NCI-H187 treated with DMSO at 0.1 percent for 48 hours (cell line): ENCODE data around the gene ANKRD52.
A peak's percentile ranks its signal among the peaks of the same experiment; 100 is the strongest.
"Not testable (repeated sequence)": the region's sequence is repeated elsewhere in the genome, so short reads cannot be mapped to it uniquely, and the experiment has no call there.

Experiments used
- DNase-seq: peaks from one replicate; lab custom pipeline; 2025; lab: John Stamatoyannopoulos, UW

Gene ANKRD52

DNA sequence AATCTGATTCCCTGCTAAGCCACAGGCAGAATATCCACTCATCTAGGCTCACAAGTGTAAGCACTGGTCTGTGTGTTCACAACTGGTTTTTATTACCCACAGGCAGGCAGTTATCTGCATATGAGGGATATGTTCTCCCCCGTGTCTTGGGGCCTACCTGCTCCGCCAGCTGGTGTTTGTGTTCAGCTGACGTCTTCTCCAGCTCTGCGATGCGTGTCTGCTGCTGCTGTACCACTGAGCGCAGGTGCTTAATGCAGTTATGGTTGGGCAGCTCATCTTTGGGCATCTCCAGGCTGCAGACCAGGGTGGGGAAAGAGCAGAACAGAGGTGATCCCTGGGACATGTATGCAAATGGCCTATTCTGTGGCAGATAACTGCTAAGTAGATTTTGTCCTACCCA lies 50.2 kb downstream of the ANKRD52 start:
- no peak for DNase-seq

DNA sequence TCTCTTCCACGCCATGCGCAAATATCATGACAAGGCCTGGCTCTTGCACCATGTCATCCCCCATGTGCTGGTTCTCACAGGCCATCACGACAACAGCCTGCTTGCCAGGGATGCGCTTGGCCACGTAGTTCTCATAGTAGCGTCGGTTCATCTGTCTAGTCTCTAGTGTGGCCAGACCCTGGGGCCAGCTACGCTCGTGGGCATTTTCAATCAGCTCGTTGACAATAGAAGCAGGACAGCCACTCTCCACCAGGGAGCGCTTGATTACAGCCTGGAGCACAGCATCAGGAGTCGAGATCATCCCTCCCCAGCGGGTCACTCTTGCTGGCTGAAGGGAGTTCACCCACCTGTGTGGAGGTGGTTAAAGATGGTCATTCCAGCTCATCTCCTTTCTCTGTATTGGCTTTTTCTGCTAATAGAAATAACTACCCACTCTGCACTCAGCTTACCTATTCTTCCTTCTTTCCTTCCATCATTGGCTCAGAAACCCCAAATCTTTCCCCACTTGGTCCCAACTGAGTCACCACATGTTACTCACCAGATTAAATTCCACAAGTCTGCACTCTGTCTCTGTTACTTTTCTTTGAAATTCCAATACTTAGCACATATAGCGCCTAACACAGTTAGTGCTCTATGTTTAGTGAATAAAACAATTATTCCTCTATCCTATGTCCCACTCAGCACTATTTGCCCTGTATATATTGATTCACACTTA lies 51.6 kb downstream of the ANKRD52 start:
- no peak for DNase-seq

GRCh38 chr12:56205445-56205844 lies 52.7 kb downstream of the ANKRD52 start:
- DNase-seq = no peak

- no peak for DNase-seq
Measured at GRCh38 chr12:56204275-56204674, 53.9 kb downstream of the ANKRD52 start.

DNA sequence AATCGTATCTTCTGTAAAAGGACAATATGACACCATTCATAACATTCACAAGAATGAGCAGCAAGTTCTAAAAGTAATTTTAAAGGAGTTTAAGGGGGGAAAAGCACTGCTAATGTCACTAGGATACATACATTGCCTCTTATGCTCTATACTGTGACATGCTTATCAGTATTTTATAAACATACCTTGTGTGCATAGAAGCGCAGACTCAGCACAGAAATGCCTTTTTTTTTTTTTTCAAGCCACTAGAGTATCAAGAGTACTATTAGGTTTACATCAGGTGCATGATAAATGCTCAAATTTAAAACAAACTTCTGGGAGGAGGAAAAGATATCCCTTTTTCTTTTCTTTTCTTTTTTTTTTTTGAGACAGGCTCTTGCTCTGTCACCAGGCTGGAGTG lies 55.3 kb downstream of the ANKRD52 start:
- DNase-seq = no peak

GRCh38 chr12:56202366-56202765 lies 55.8 kb downstream of the ANKRD52 start:
- DNase-seq = no peak

DNA sequence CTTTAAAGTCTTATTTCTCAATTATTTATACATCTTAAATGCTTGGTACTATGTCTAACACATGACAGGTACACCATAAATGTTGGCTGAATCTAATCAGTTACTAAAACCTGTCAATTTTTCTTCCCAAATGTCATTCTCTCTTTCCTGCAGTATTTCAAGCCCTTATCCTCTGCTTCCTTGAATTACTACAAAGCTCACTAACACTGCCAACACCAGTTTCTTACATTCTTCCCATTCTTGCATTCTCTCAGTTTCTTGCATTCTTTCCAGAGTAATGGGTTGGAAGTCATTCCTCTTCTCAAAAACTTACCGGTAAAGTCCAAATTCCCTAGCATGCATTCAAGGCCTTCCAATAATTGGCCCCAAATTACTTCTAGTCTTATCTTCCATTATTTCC lies 59.3 kb downstream of the ANKRD52 start:
- DNase-seq = no peak

DNA sequence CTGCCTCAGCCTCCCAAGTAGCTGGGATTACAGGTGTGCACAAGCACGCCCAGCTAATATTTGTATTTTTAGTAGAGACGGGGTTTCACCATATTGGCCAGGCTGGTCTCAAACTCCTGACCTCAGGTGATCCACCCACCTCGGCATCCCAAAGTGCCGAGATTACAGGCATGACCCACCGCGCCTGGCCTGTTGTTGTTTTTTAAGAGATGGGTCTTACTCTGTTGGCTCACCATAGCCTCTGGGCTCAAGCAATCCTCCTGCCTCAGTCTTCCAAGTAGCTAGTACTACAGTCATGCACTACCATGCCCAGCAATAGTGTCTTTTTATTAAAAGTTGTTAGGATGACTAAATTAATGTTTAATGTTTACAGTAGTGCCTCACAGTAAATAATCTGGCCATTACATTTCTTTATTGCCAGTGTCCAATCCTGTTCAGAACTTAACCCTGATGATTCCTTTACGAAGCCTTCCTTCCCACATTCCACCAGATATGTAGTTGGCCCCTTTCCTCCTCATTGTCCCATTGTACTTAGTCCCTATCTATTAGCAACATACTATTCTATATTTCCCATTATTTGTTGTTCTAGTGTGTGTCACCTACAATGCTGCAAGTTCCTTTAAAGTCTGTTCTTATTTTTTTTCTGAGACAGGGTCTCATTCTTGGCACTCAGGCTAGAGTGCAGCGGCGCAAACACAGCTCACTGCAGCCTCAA lies 60.1 kb downstream of the ANKRD52 start:
- DNase-seq = no peak

GRCh38 chr12:56196818-56197550 lies 61.2 kb downstream of the ANKRD52 start:
- DNase-seq = not testable (repeated sequence)

DNA sequence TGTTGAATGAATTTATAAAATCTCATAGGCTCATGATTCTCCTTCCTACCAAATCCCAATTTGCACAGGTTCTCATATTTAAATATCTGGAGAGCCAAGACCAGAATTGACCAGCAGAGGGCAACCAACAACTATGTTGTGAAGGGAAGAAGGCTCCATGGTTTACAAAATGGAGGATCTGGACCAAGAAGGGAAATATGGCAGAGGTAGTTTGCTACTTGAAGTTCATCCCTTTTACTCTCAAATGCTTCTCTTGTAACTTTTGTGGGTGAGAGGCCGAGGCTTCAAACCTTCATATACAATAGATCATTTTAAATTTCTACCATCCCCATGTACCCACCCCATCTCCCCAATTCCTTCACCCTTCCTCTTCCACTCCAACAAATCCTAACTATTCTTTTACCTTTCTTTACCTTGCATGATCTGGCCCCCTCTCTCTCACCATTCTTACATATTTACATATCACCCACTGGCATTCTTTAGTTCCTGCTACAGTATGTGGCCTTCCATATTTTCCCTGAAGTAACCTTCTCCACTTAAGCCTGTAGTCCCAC lies 65.1 kb downstream of the ANKRD52 start:
- peak; percentile 75 for DNase-seq

GRCh38 chr12:56192582-56192981 lies 65.6 kb downstream of the ANKRD52 start:
- DNase-seq = no peak

- DNase-seq = no peak
Measured at GRCh38 chr12:56190695-56191155, 67.5 kb downstream of the ANKRD52 start.

DNA sequence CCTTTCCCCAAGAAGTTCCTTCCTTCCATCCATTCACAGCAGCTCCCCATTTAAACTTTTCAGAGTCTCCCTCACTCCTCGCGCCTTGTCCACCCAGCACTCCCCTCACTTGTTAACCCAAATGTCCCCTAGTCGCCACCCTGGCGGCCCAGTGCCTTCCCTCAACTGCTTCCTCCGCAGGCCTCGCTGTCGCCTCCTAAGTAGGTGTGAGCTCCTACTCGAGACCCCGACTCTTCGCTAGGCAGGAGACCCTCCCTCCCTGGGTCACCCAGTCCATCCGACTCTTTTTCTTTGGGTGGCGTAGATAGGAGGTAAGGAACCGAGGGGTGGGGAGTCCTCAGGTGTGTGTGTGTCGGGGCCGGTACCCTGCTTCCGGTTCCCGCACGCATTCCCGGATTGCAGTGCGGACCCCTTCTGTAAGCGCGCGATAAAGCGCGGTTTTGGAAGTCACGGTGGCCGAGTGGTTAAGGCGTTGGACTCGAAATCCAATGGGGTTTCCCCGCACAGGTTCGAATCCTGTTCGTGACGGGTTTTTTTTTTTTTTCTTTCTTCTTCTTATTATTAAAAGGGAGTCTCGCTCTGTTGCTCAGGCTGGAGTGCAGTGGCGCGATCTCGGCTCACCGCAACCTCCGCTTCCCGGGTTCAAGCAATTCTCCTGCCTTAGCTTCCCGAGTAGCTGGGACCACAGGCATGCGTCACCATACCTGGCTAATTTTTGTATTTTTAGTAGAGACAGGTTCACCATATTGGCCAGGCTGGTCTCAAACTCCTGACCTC lies 68.1 kb downstream of the ANKRD52 start:
- DNase-seq = peak; percentile 60

DNA sequence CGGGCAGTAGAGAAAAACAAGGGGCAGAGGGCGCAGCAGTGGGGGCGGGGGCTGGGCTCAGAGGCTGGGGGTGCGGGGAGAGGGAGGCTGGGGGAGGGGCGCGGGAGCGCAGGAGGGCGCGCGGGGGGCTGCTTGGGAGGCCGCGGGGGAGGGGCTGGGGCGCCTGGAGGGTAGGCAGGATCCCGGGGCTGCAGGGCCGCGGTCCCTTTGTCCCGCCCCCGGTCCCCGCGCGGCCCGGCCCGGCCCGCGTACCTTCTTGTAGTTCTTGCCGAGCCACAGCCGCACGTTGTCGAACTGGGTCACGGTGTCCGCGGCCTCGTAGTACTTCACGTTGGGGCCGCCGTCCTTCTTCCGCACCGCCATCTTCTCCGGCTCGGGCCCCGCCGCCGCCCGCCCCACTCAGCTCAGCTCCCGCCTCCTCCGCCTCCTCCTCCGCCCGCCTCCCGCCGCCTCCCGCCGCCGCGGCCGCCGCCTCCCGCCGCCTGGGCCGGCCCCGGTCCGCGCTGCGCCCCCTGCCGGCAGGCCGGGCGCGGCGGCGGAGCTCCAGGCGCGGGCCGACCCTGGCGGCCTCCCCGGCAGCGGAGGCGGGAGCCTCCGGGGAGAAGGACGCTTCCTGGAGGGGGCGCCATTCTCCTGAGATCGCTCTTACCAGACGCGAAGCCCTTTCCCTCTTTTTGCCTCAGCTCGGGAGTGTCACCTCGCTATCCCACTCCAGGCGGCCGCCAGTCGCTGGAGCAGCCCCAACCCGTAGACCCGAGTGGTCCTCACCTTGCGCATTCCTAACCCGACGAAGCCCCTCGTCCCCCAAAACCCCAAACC lies 68.9 kb downstream of the ANKRD52 start, which contains the start of gene SMARCC2:
SMARCC2 (minus strand) TSS at position 385 of the 819 bp plus-strand sequence; CDS start at position 363, 22 bp downstream.
- peak; percentile 37 for DNase-seq

- no peak for DNase-seq
Measured at GRCh38 chr12:56188778-56189098, 69.4 kb downstream of the ANKRD52 start.

DNA sequence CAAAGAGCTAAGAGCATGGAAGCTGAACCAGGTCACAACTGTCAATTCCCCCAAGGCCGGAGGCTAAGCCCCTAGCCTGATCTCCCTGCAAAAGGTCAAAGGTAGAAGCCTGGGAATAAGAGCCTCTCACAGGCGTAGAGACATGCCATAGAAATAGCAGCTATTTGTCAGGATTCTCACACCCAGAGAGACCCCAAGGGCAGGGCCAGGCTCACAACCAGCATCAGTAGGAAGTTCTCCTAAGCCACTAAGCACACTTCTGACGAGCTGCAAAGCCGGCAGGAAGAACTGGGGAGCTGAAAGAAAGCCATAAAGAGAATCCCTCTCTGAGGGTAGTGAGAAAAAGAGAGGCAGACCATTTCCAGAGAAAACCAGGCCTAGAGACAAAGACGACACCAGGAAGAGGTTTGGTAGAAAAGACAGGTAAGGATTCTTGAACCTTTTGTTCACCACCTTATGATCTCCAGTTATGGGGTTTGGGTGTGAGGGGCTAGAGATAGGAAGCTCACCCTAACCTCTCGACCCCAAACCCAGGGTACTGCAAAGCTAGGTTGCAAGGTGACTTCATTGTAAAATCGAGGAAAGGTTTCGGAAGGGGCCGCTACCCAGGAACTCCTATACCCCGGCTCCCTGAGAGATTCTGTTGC lies 69.9 kb downstream of the ANKRD52 start:
- no peak for DNase-seq
